Non-pigmented ciliary epithelial cell (primary cell): ENCODE data around the gene ZNF513.
"Not testable (repeated sequence)": the region's sequence is repeated elsewhere in the genome, so short reads cannot be mapped to it uniquely, and the experiment has no call there.

Experiments
- DNase-seq: peaks from one replicate; pipeline ENCODE4 v3.0.0-alpha.2; 2010; ENCODE audit warnings: low read depth

Gene ZNF513

GRCh38 chr2:27380626-27381545 lies at the start of gene ZNF513:
Gene ZNF513 (minus strand): TSS chr2:27380734. CDS start chr2:27380526, 208 bp downstream.
- peak; percentile 72 for DNase-seq

GRCh38 chr2:27428978-27429541 lies 48.5 kb upstream of the ZNF513 start:
- peak; percentile 24 for DNase-seq

GRCh38 chr2:27428213-27428977 lies 47.9 kb upstream of the ZNF513 start, which contains the start of gene NRBP1:
Gene NRBP1 (plus strand): TSS chr2:27428631. CDS start chr2:27433274, 4,643 bp downstream.
- DNase-seq = peak; percentile 34

GRCh38 chr2:27427863-27428212 lies 47.3 kb upstream of the ZNF513 start:
- DNase-seq = no peak

GRCh38 chr2:27425039-27425438 lies 44.5 kb upstream of the ZNF513 start:
- not testable (repeated sequence) for DNase-seq

GRCh38 chr2:27422958-27423357 lies 42.4 kb upstream of the ZNF513 start:
- no peak for DNase-seq

GRCh38 chr2:27421660-27422250 lies 41.2 kb upstream of the ZNF513 start:
- no peak for DNase-seq

- DNase-seq = no peak
Observed at GRCh38 chr2:27420996-27421395, 40.5 kb upstream of the ZNF513 start.

GRCh38 chr2:27416151-27416550 lies 35.6 kb upstream of the ZNF513 start:
- no peak for DNase-seq

GRCh38 chr2:27412419-27413152 lies 32.1 kb upstream of the ZNF513 start:
- DNase-seq = no peak

- no peak for DNase-seq
Observed at GRCh38 chr2:27409321-27410073, 29.0 kb upstream of the ZNF513 start, which contains the start of gene PPM1G. Gene PPM1G (minus strand): TSS chr2:27409591. CDS start chr2:27409422, 169 bp downstream.

GRCh38 chr2:27408601-27409320 lies 28.2 kb upstream of the ZNF513 start:
- no peak for DNase-seq

- DNase-seq = no peak
Observed at GRCh38 chr2:27407798-27408491, 27.4 kb upstream of the ZNF513 start.

GRCh38 chr2:27400348-27401135 lies 20.0 kb upstream of the ZNF513 start:
- no peak for DNase-seq

GRCh38 chr2:27398962-27399361 lies 18.4 kb upstream of the ZNF513 start:
- DNase-seq = no peak

- no peak for DNase-seq
Observed at GRCh38 chr2:27393225-27393624, 12.7 kb upstream of the ZNF513 start.

GRCh38 chr2:27390822-27391679 lies 10.5 kb upstream of the ZNF513 start:
- no peak for DNase-seq
